IMR-90 (cell line): ENCODE measurements around the gene RMI2. TPM values are rescaled to one million over a fixed set of nuclear protein-coding genes. Genes with fewer than 3 reads are reported as not detected.
A peak's percentile ranks its signal among the peaks of the same experiment; 100 is the strongest.

Experiments used
- ATAC-seq: fragments of 200-7000 bp; cut with Tn5 transposase; 2 replicates; pipeline ENCODE4 v1.9.1; 2020; ENCODE audit warnings: low read depth, mild to moderate bottlenecking, moderate library complexity
- BruUV-seq: library from RNA; stranded (reverse); fragments of 400-500 nt; replicated peaks from 2 replicates; lab custom pipeline; 2021; lab: Mats Ljungman, UMichigan
- CTCF ChIA-PET: fragments of 300-600 bp; formaldehyde crosslinking; extraction: SDS; loops from one replicate; lab custom pipeline; 2021; ENCODE audit warnings: antibody characterized with exemption; lab: Yijun Ruan, JAX
- POLR2A ChIA-PET: fragments of 300-600 bp; sonication (Branson Sonifier 250); formaldehyde crosslinking; loops from one replicate; lab custom pipeline; 2022; ENCODE audit warnings: antibody characterized with exemption; ENCODE audit not compliant: unreplicated experiment; lab: Charles Lee
- DNase-seq: peaks from one replicate; pipeline ENCODE4 v3.0.0; 2013
- H2AFZ ChIP-seq: replicated peaks from 2 replicates; pipeline ENCODE3; 2013; ENCODE audit warnings: low read length, mild to moderate bottlenecking; ENCODE audit not compliant: poor library complexity
- H2AK5ac ChIP-seq: 2 replicates; pipeline ENCODE4 v1.6.1; 2013; ENCODE audit warnings: low read depth, low read length, inconsistent platforms
- H2AK9ac ChIP-seq: replicated peaks from 2 replicates; pipeline ENCODE3; 2013; ENCODE audit warnings: mild to moderate bottlenecking, low read depth, low read length, moderate library complexity; ENCODE audit not compliant: poor library complexity
- H2BK120ac ChIP-seq: 2 replicates; pipeline ENCODE4 v1.6.1; 2013; ENCODE audit warnings: low read depth, low read length, inconsistent platforms
- H2BK15ac ChIP-seq: 3 replicates; pipeline ENCODE4 v1.6.1; 2013; ENCODE audit warnings: low read depth, low read length, inconsistent platforms
- H2BK20ac ChIP-seq: 2 replicates; pipeline ENCODE4 v1.6.1; 2013; ENCODE audit warnings: low read depth, mild to moderate bottlenecking, inconsistent platforms, low read length, moderate library complexity
- H2BK5ac ChIP-seq: 2 replicates; pipeline ENCODE4 v1.6.1; 2013; ENCODE audit warnings: mild to moderate bottlenecking, low read depth, low read length, inconsistent platforms; ENCODE audit not compliant: poor library complexity, severe bottlenecking
- H3K14ac ChIP-seq: replicated peaks from 2 replicates; pipeline ENCODE4 v1.6.1; 2013; ENCODE audit warnings: low read depth, low read length, inconsistent platforms
- H3K18ac ChIP-seq: 2 replicates; pipeline ENCODE4 v1.6.1; 2013; ENCODE audit warnings: low read depth, low read length, control low read depth
- H3K23ac ChIP-seq: 2 replicates; pipeline ENCODE4 v1.6.1; 2013; ENCODE audit warnings: low read depth, low read length, inconsistent platforms
- H3K27ac ChIP-seq: 2 replicates; pipeline ENCODE4 v1.5.1; 2013; ENCODE audit warnings: mild to moderate bottlenecking, control low read depth, low read length; ENCODE audit not compliant: insufficient read depth
- H3K27me3 ChIP-seq: 2 replicates; pipeline ENCODE4 v1.6.1; 2013; ENCODE audit warnings: low read length; ENCODE audit not compliant: control insufficient read depth, insufficient read depth
- H3K36me3 ChIP-seq: 2 replicates; pipeline ENCODE4 v1.6.1; 2013; ENCODE audit warnings: low read length, mixed read lengths; ENCODE audit not compliant: control insufficient read depth, insufficient read depth
- H3K4ac ChIP-seq: 2 replicates; pipeline ENCODE4 v1.6.1; 2013; ENCODE audit warnings: low read depth, low read length, inconsistent platforms
- H3K4me1 ChIP-seq: 2 replicates; pipeline ENCODE4 v1.6.1; 2013; ENCODE audit warnings: low read length, mixed read lengths; ENCODE audit not compliant: control insufficient read depth, insufficient read depth
- H3K4me2 ChIP-seq: 2 replicates; pipeline ENCODE4 v1.6.1; 2013; ENCODE audit warnings: low read depth, mild to moderate bottlenecking, control low read depth, low read length, moderate library complexity
- H3K4me3 ChIP-seq: 2 replicates; pipeline ENCODE4 v1.5.1; 2013; ENCODE audit warnings: low read depth, mild to moderate bottlenecking, control low read depth, low read length, moderate library complexity; ENCODE audit not compliant: insufficient read depth
- H3K56ac ChIP-seq: 2 replicates; pipeline ENCODE4 v1.6.1; 2013; ENCODE audit warnings: low read length, inconsistent platforms; ENCODE audit not compliant: insufficient read depth; ENCODE audit errors: extremely low read depth
- H3K79me1 ChIP-seq, 2 experiments: 2 replicates each; pipeline ENCODE4 v1.6.1; 2013; ENCODE audit warnings: low read length in 2 of 2, inconsistent platforms in 1 of 2, low read depth in 1 of 2
- H3K9ac ChIP-seq: 2 replicates; pipeline ENCODE4 v1.6.1; 2013; ENCODE audit warnings: low read depth, low read length, control low read depth
- H3K9me1 ChIP-seq: 2 replicates; pipeline ENCODE4 v1.6.1; 2013; ENCODE audit warnings: low read length, inconsistent platforms; ENCODE audit not compliant: insufficient read depth
- H3K9me3 ChIP-seq: 2 replicates; pipeline ENCODE4 v1.6.1; 2013; ENCODE audit warnings: low read length; ENCODE audit not compliant: control insufficient read depth, insufficient read depth
- H4K20me1 ChIP-seq: 2 replicates; pipeline ENCODE4 v1.6.1; 2013; ENCODE audit warnings: low read length, inconsistent platforms; ENCODE audit not compliant: insufficient read depth
- H4K5ac ChIP-seq: 2 replicates; pipeline ENCODE4 v1.6.1; 2013; ENCODE audit warnings: mild to moderate bottlenecking, low read depth, low read length, control low read depth
- H4K8ac ChIP-seq, 2 experiments: 2 replicates each; pipeline ENCODE4 v1.6.1; 2013; ENCODE audit warnings: low read depth in 2 of 2, low read length in 2 of 2, control low read depth in 1 of 2, inconsistent platforms in 1 of 2
- H4K91ac ChIP-seq: 2 replicates; pipeline ENCODE4 v1.6.1; 2013; ENCODE audit warnings: low read depth, low read length, inconsistent platforms; ENCODE audit not compliant: insufficient read depth
- BHLHE40 ChIP-seq: fragments of 150-350 bp; IDR thresholded peaks from 2 replicates; pipeline ENCODE4 v1.6.1; 2016; ENCODE audit warnings: mild to moderate bottlenecking, low read depth, low read length
- CEBPB ChIP-seq: IDR thresholded peaks from 2 replicates; pipeline ENCODE4 v1.6.1; 2012; ENCODE audit warnings: low read depth, low read length, improper control_type of control experiment
- CHD1 ChIP-seq: IDR thresholded peaks from 2 replicates; pipeline ENCODE4 v1.6.1; 2012; ENCODE audit warnings: low read depth, low read length, improper control_type of control experiment
- ELK1 ChIP-seq: fragments of 150-350 bp; IDR thresholded peaks from 2 replicates; pipeline ENCODE4 v1.6.1; 2016; ENCODE audit warnings: low read depth, mild to moderate bottlenecking, low read length, moderate library complexity, borderline replicate concordance
- FOS ChIP-seq: fragments of 150-350 bp; IDR thresholded peaks from 2 replicates; pipeline ENCODE4 v1.6.1; 2016; ENCODE audit warnings: low read depth, low read length
- MAFK ChIP-seq: IDR thresholded peaks from 2 replicates; pipeline ENCODE4 v1.6.1; 2012; ENCODE audit warnings: low read depth, low read length, improper control_type of control experiment
- MAZ ChIP-seq: IDR thresholded peaks from 2 replicates; pipeline ENCODE4 v1.6.1; 2012; ENCODE audit warnings: low read depth, mild to moderate bottlenecking, low read length, improper control_type of control experiment, moderate library complexity, borderline replicate concordance
- MXI1 ChIP-seq: IDR thresholded peaks from 2 replicates; pipeline ENCODE4 v1.6.1; 2012; ENCODE audit warnings: low read depth, mild to moderate bottlenecking, low read length, moderate library complexity, borderline replicate concordance
- NFE2L2 ChIP-seq: fragments of 150-350 bp; IDR thresholded peaks from 2 replicates; pipeline ENCODE4 v1.6.1; 2016; ENCODE audit warnings: low read depth, mild to moderate bottlenecking, low read length
- POLR2A ChIP-seq: IDR thresholded peaks from 2 replicates; pipeline ENCODE4 v1.6.1; 2012; ENCODE audit warnings: mild to moderate bottlenecking, low read depth, low read length
- RAD21 ChIP-seq: IDR thresholded peaks from 2 replicates; pipeline ENCODE4 v1.6.1; 2012; ENCODE audit warnings: low read length, improper control_type of control experiment
- RCOR1 ChIP-seq: IDR thresholded peaks from 2 replicates; pipeline ENCODE4 v1.6.1; 2012; ENCODE audit warnings: mild to moderate bottlenecking, low read length, improper control_type of control experiment; ENCODE audit not compliant: insufficient replicate concordance
- RFX5 ChIP-seq: IDR thresholded peaks from 2 replicates; pipeline ENCODE4 v1.8.0; 2012; ENCODE audit warnings: low read depth, mild to moderate bottlenecking, low read length, moderate library complexity
- SMC3 ChIP-seq: fragments of 150-350 bp; IDR thresholded peaks from 2 replicates; pipeline ENCODE4 v1.6.1; 2016; ENCODE audit warnings: low read depth, mild to moderate bottlenecking, antibody characterized with exemption, low read length, moderate library complexity
- USF2 ChIP-seq: fragments of 150-350 bp; IDR thresholded peaks from 2 replicates; pipeline ENCODE4 v1.6.1; 2017; ENCODE audit warnings: mild to moderate bottlenecking, antibody characterized with exemption, low read length, low read depth
- WGBS, 2 experiments: methylation state at CpG; one replicate each; pipeline versions ENCODE4 v1.1.5 to v1.1.7; 2013; ENCODE audit warnings: missing lambda C conversion rate in 2 of 2; ENCODE audit not compliant: insufficient read length in 1 of 2; ENCODE audit errors: extremely low coverage in 2 of 2; 5-methylcytosine and 5-hydroxymethylcytosine counted together
- dilution Hi-C: fragments of 300-500 bp; cut with HindIII; formaldehyde crosslinking; loops from one replicate; pipeline ENCODE4 v1.14.3; 2018; ENCODE audit warnings: low sequenced_read_pairs; ENCODE audit not compliant: unreplicated experiment
- in situ Hi-C: fragments of 300-500 bp; cut with MboI; formaldehyde crosslinking; loops from 3 replicates; pipeline ENCODE4 v1.14.3; 2019; ENCODE audit warnings: low sequenced_read_pairs, inconsistent platforms, mixed read lengths
- intact Hi-C: fragments of 100-400 bp; cut with micrococcal nuclease; formaldehyde crosslinking; loops from 2 replicates; pipeline ENCODE4 v1.10.0; 2022
- polyA plus RNA-seq, 3 experiments: library from polyadenylated mRNA; depleted of rRNA; stranded (reverse); fragments of >200 nt; gene quantifications; 2 replicates each; pipeline ENCODE4 v1.2.3, GENCODE V29; 2012; ENCODE audit warnings: low replicate concordance in 1 of 3
- total RNA-seq: library from RNA; depleted of rRNA; stranded (reverse); fragments of >200 nt; gene quantifications from 2 replicates; pipeline ENCODE4 v1.2.3, GENCODE V29; 2012

The RMI2 gene
- total and polyA plus RNA-seq, 2 of the 4 experiments (the other 2 are of a cell fraction), result 3.2 to 5.6 TPM

- no peak overlapping the region for H3K18ac ChIP-seq
- WGBS, 2 experiments, result 100% methylated on average over 4 of the region's 10 CpGs; no CpG with 5 or more reads in 1 of the 2 experiments
- no peaks in the 10 kb centered on the region; a peak in 1 of 4 replicates for H3K79me1 ChIP-seq
- ATAC-seq (no peak), DNase-seq (no peak)
- H2AK9ac ChIP-seq, result no peak overlapping the region
- H3K14ac ChIP-seq, result peak overlapping the region; percentile 18
- no peak overlapping the region; the same call in 1 of the 2 replicates for H4K5ac ChIP-seq
- peak overlapping the region; percentile 34 for H2AFZ ChIP-seq
- H4K91ac ChIP-seq, result peak overlapping the region; percentile 58; the same call in 1 of the 2 replicates
- H3K9ac ChIP-seq, result no peak overlapping the region
- H3K9me1 ChIP-seq, result peaks cover 14% of the 10 kb centered on the region
- peak overlapping the region in 1 of 2 experiments; percentile 56; a peak in 2 of 4 replicates for H4K8ac ChIP-seq
- no peak overlapping the region for H3K4me3 ChIP-seq
- no peak overlapping the region for H3K56ac ChIP-seq
- no TSS peak for BruUV-seq
- peak overlapping the region; percentile 13 for H2BK20ac ChIP-seq
- H2BK120ac ChIP-seq, result peak overlapping the region; percentile 50
- no peaks in the 10 kb centered on the region for H3K9me3 ChIP-seq
- H3K4me1 ChIP-seq, result peaks cover 24% of the 10 kb centered on the region
- ChIA-PET POLR2A (no interaction called here), CTCF (no interaction called here)
- dilution Hi-C loops, result no loop called here
- H3K23ac ChIP-seq, result no peak overlapping the region
- peak overlapping the region; percentile 60 for H3K4ac ChIP-seq
- no peaks in the 10 kb centered on the region for H4K20me1 ChIP-seq
- in situ Hi-C loops, result no loop called here
- H3K36me3 ChIP-seq, result no peaks in the 10 kb centered on the region
- peak overlapping the region; percentile 65; the same call in 2 of the 3 replicates for H2BK15ac ChIP-seq
- no peak overlapping the region for H3K27ac ChIP-seq
- no peaks in the 10 kb centered on the region for H3K27me3 ChIP-seq
- H3K4me2 ChIP-seq, result no peak overlapping the region
- peak overlapping the region; percentile 68 for H2AK5ac ChIP-seq
- no peak overlapping the region for H2BK5ac ChIP-seq
- intact Hi-C loops, result no loop called here
- TF ChIP-seq NFE2L2 (no peak), CEBPB (no peak), RCOR1 (no peak), SMC3 (no peak), RAD21 (no peak), MAZ (no peak), MXI1 (no peak), BHLHE40 (no peak), FOS (no peak), POLR2A (no peak), MAFK (no peak), ELK1 (no peak), USF2 (no peak), RFX5 (no peak), CHD1 (no peak)
These were observed 19.7 kb upstream of the RMI2 start for GRCh38 chr16:11325404-11326083.
